Small intestine (tissue), 7 donors: ENCODE results near the gene VWC2. TPM values are rescaled to one million over a fixed set of nuclear protein-coding genes. Genes with fewer than 3 reads are reported as not detected.

Experiments
- DNase-seq, 2 donors: peaks; one replicate each; pipeline versions ENCODE4 v3.0.0 to v3.0.0-alpha.2; 2013
- FAIRE-seq: peaks from 2 replicates; lab custom pipeline; 2012; peaks lifted over from hg19 to GRCh38; lab: Jason Lieb, UNC
- H3K27ac ChIP-seq, 3 donors: one replicate each; pipeline ENCODE4 v1.5.1; 2013; ENCODE audit warnings: low read length in 2 of 3, mild to moderate bottlenecking in 2 of 3, control low read depth in 1 of 3, inconsistent platforms in 1 of 3, low read depth in 1 of 3, moderate library complexity in 1 of 3
- H3K27me3 ChIP-seq, 3 donors: one replicate each; pipeline ENCODE4 v1.6.1; 2013; ENCODE audit warnings: low read length in 3 of 3, inconsistent platforms in 1 of 3; ENCODE audit not compliant: control insufficient read depth in 3 of 3, insufficient read depth in 3 of 3
- H3K36me3 ChIP-seq, 3 donors: one replicate each; pipeline ENCODE4 v1.6.1; 2013; ENCODE audit warnings: low read length in 3 of 3, inconsistent platforms in 1 of 3, low read depth in 1 of 3, mild to moderate bottlenecking in 1 of 3, moderate library complexity in 1 of 3; ENCODE audit not compliant: control insufficient read depth in 3 of 3, insufficient read depth in 2 of 3
- H3K4me1 ChIP-seq, 3 donors: one replicate each; pipeline ENCODE4 v1.6.1; 2013; ENCODE audit warnings: low read length in 2 of 3, inconsistent platforms in 1 of 3, low read depth in 1 of 3, mild to moderate bottlenecking in 1 of 3, moderate library complexity in 1 of 3; ENCODE audit not compliant: control insufficient read depth in 3 of 3, insufficient read depth in 2 of 3
- H3K4me3 ChIP-seq, 3 donors: one replicate each; pipeline ENCODE4 v1.5.1; 2013; ENCODE audit warnings: low read length in 3 of 3, control low read depth in 1 of 3, inconsistent platforms in 1 of 3, low read depth in 1 of 3, mild to moderate bottlenecking in 1 of 3, moderate library complexity in 1 of 3
- H3K9me3 ChIP-seq, 2 donors: one replicate each; pipeline ENCODE4 v1.6.1; 2013; ENCODE audit warnings: low read depth in 1 of 2, low read length in 1 of 2; ENCODE audit not compliant: control insufficient read depth in 2 of 2, insufficient read depth in 1 of 2
- WGBS, 3 donors: extraction: QIAGEN DNeasy Blood & Tissue Kit; methylation state at CpG; one replicate each; pipeline ENCODE4 v1.1.7; 2013; 5-methylcytosine and 5-hydroxymethylcytosine counted together
- polyA plus RNA-seq, 4 donors: library from polyadenylated mRNA; stranded (reverse) in 3 of 4; unstranded in 1 of 4; fragments of 200-250 nt in 3 of 4; fragments of 120-200 nt in 1 of 4; gene quantifications; one replicate each; pipeline versions ENCODE4 v1.2.1 to v1.2.3, GENCODE V29; 2013
- donor health status: healthy with polysubstance abuse.
- donor health status: control.
- donor health status: control.
- donor health status: Bipolar disorder and iron deficiency.
- donor health status: healthy.

VWC2 gene
- polyA plus RNA-seq, 4 donors, result 0.10 to 0.89 TPM; not detected in 2

DNA sequence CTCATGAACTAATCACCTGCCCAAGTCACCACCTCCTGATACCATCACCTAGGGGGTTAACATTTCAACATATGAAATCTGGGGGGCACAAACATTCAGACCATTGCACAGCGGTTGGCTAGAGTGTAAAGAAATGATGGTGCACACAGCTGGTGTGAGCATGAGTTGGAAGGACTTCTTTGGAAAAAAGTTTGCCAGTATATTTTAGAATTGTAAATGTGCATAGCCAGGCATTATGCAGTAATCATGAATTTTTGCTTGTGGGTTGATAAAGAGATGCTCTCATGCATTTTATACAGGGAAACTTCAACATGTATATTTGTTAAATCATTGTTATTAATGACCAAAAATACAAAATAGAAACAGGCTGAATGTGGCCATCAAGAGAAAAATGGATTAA, 100.0 kb downstream of the VWC2 start:
- no peak overlapping the region for H3K4me3 ChIP-seq
- no peaks in the 10 kb centered on the region for H3K9me3 ChIP-seq
- H3K36me3 ChIP-seq, result no peaks in the 10 kb centered on the region
- no peaks in the 10 kb centered on the region for H3K4me1 ChIP-seq
- 88 to 93% (median 91%) methylated on average over 1 of the region's 1 CpG for WGBS, 3 donors
- H3K27me3 ChIP-seq, result no peaks in the 10 kb centered on the region
- FAIRE-seq (no peak), DNase-seq (no peak)
- no peak overlapping the region for H3K27ac ChIP-seq

DNA sequence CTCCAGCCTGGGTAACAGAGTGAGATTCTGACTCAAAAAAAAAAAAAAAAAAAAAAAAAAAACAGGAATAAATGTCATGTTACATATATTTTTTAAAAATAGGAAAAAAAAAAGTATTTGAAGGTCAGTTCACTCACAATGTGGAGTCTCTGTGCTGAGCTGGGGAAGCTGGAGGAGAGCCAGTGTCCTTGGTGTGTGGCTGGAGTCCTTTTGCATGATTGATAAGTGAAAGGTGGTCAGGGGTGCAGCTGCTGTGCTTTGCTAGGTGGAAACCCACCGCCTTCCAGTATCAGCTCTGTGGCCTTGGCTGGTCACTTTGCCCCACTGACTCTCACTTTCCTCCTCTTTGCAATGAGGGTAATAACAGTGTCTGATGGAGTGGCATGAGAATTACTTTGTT, 101.9 kb downstream of the VWC2 start:
- DNase-seq, result no peak
- Histone ChIP-seq H3K4me3 (no peak overlapping the region), H3K4me1 (no peaks in the 10 kb centered on the region), H3K36me3 (no peaks in the 10 kb centered on the region), H3K9me3 (no peaks in the 10 kb centered on the region), H3K27me3 (no peaks in the 10 kb centered on the region), H3K27ac (no peak overlapping the region)
- no peak for FAIRE-seq
- 85 to 91% (median 85%) methylated on average over 1 of the region's 1 CpG for WGBS, 3 donors

DNA sequence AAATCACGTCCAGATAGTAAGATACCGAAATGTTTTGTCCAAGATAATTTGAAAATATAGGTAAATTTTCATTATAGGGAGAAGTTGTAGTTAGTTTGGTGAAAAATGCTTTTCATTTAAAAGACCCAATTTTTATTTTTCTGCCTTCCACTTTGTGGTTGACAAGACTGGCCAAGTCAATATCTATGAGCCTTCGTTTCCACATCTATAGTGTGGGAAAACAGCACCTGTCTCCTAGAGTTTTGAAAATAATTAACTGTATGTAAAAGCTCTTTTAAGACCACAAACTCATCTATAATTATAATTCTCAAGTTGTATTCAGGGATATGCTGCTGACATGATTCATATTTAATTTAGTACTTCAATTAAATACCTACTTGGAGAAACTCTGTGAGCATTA, 102.8 kb downstream of the VWC2 start:
- Histone ChIP-seq H3K27ac (no peak overlapping the region), H3K4me3 (no peak overlapping the region), H3K27me3 (no peaks in the 10 kb centered on the region), H3K9me3 (no peaks in the 10 kb centered on the region), H3K4me1 (no peaks in the 10 kb centered on the region), H3K36me3 (no peaks in the 10 kb centered on the region)
- no peak for FAIRE-seq
- DNase-seq, result no peak
- 74 to 85% (median 82%) methylated on average over 3 of the region's 3 CpGs for WGBS, 3 donors

DNA sequence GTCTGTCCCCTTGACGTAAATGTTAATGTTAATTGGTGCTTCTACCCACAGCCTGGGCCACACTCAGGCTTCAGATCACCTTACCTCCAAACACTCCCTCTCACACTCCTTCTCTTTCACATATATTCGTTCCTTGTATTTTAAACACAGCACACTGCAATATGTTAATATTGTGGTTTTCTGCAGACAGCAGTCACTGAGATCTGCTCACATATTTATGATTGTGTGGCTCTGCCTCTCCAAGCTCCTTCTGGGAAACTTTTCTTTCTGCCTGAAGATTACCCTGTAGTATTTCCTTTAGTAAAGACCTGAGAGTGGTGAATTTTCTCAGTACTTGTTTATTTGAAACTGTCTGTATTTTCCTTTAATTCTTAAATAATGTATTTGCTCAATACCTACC, 104.7 kb downstream of the VWC2 start:
- Histone ChIP-seq H3K36me3 (no peaks in the 10 kb centered on the region), H3K27ac (no peak overlapping the region), H3K9me3 (no peaks in the 10 kb centered on the region), H3K27me3 (peaks cover 0 to 3% (median 0%) of the 10 kb centered on the region in 3 donors), H3K4me1 (no peaks in the 10 kb centered on the region), H3K4me3 (no peak overlapping the region)
- 19 to 24% (median 22%) methylated on average over 2 of the region's 2 CpGs for whole genome bisulfite sequencing, 3 donors
- FAIRE-seq (no peak), DNase-seq (no peak)

DNA sequence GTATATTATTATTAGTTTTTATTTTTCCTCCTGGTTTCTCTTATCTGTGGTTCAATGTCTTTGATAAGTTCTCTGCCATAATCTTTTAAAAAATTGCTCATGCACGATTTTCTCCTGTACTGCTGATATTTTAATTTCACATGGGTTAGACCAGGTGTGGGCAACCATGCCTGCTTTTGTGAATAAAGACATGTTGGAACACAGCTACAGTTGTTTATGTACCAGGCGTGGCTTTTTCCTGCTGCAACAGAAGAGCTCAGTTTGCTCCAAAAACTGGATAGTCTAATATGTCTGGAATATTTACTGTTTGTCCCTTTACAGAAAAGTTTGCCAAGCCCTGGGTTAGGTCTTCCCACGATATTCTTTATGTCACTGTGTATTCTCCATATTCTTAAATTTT, 105.2 kb downstream of the VWC2 start:
- whole genome bisulfite sequencing, 3 donors, result 42 to 51% (median 46%) methylated on average over 3 of the region's 3 CpGs
- DNase-seq (no peak), FAIRE-seq (no peak)
- Histone ChIP-seq H3K9me3 (no peaks in the 10 kb centered on the region), H3K36me3 (no peaks in the 10 kb centered on the region), H3K27ac (no peak overlapping the region), H3K4me3 (no peak overlapping the region), H3K27me3 (peaks cover 0 to 3% (median 0%) of the 10 kb centered on the region in 3 donors), H3K4me1 (no peaks in the 10 kb centered on the region)

DNA sequence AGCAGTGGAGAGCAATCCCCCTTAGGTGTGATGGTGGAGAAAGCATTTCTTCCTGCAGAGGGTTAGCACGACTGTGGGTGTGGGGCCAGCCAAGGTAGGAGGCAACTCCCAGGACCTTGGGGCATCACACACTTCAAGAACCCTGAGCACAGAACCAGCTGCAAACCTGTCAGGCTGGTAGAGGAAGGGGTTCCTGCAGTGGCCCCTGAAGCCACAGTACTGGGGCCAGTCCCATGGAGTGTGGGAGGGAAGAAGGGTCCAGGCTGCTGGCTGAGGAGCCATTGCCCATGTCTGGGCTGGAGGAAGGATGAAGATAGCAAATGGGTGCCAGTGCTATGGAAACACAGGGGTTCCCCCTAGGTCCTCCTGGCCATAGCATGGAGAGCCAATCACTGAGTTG, 110.5 kb downstream of the VWC2 start:
- Histone ChIP-seq H3K27ac (no peak overlapping the region), H3K4me1 (no peaks in the 10 kb centered on the region), H3K4me3 (no peak overlapping the region), H3K9me3 (no peaks in the 10 kb centered on the region), H3K36me3 (no peaks in the 10 kb centered on the region), H3K27me3 (peaks cover 0 to 3% (median 0%) of the 10 kb centered on the region in 3 donors)
- 82 to 90% (median 88%) methylated on average over 1 of the region's 1 CpG for WGBS, 3 donors
- FAIRE-seq, result no peak
- DNase-seq, result no peak

DNA sequence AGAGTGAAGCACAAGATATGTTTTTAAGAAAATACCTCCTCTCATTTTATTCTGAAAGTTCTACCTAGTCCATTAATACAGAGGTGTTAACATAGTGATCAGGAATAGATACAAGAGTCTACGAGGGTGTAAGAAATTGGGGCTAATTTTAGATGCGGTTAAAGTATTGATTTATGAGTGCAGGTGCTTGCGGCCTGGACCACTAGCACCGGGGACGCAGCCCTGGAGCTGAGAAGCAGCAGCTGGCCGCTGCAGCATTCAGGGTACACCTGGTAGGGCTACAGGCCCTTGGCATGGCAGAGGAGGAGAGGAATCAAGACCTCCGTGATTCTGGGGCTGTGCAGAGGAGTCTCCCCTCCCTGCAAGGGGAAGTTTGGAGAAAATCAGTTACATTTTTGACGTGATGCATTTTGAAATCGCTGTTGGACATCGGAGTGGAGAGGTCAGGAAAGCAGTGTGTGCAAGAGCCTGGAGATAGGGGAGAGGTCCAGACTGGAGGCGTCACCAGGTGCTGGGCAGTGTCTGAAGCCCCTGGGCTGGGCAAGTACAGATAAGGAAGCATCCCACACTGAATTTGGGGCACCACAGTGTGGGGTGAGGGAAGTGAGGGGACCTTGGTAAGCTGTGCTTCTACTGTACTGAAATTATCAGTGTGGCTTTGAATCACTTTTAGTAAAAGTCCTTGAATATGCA, 112.3 kb downstream of the VWC2 start:
- no peak overlapping the region for H3K4me3 ChIP-seq
- peaks cover 0 to 3% (median 0%) of the 10 kb centered on the region in 3 donors for H3K27me3 ChIP-seq
- H3K9me3 ChIP-seq, result no peaks in the 10 kb centered on the region
- 71 to 77% (median 77%) methylated on average over 11 of the region's 11 CpGs for WGBS, 3 donors
- DNase-seq, result no peak
- H3K4me1 ChIP-seq, result no peaks in the 10 kb centered on the region
- H3K36me3 ChIP-seq, result no peaks in the 10 kb centered on the region
- H3K27ac ChIP-seq, result no peak overlapping the region
- FAIRE-seq, result no peak

DNA sequence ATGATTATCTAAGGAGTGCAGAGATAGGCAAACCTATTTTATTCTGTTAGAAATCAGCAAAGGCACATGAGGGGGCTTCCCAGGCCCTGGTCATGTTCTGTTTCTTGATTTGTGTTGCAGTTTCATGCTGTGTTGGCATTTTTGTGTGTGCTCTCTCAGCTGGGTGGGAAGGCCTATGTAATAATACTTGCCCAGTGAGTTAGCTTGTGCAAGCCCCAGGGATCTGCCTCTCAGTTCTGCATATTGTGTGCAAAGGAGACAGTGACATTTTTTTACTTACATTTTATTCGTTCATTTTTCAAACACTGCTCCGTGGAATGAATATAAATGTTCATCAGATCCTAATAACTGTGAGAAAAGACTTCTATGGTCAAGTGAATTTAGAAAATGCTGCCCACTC, 119.0 kb downstream of the VWC2 start:
- Histone ChIP-seq H3K36me3 (no peaks in the 10 kb centered on the region), H3K27me3 (no peaks in the 10 kb centered on the region), H3K4me1 (no peaks in the 10 kb centered on the region), H3K9me3 (no peaks in the 10 kb centered on the region), H3K27ac (no peak overlapping the region), H3K4me3 (no peak overlapping the region)
- FAIRE-seq (no peak), DNase-seq (no peak)
- WGBS, 3 donors, result 79 to 90% (median 88%) methylated on average over 2 of the region's 2 CpGs

DNA sequence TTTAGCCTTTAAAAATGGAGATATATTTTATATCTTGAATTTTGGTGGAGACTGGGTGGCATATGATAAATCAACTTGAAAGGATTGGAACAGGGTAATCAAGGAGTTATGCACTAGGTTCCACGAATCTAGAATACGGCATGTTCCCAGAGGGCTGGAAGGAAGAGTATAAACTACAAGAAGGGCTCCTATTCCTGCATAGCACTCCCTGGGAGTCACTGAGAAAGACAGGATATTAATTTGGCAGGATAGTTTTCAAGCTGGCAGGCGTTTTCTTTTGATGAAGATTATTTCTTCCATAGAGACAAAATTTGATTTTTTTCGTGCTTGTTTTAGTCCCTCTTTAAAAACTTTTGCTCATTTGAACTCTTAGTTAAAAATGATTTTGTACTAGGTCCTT, 119.7 kb downstream of the VWC2 start:
- WGBS, 3 donors, result 55 to 77% (median 61%) methylated on average over 4 of the region's 4 CpGs
- no peak for FAIRE-seq
- no peak for DNase-seq
- Histone ChIP-seq H3K36me3 (no peaks in the 10 kb centered on the region), H3K27me3 (no peaks in the 10 kb centered on the region), H3K4me3 (no peak overlapping the region), H3K9me3 (no peaks in the 10 kb centered on the region), H3K4me1 (no peaks in the 10 kb centered on the region), H3K27ac (no peak overlapping the region)
